Activated CD8-positive, alpha-beta memory T cell treated with anti-CD3 and anti-CD28 coated beads, Interleukin-2, amount 50 U/mL, for 24 hours (primary cell): ENCODE measurements around the gene GRPEL2.

ENCODE experiments used
- DNase-seq: peaks from one replicate; pipeline ENCODE4 v3.0.0-alpha.2; 2020; ENCODE audit errors: extremely low read depth

GRPEL2 gene

DNA sequence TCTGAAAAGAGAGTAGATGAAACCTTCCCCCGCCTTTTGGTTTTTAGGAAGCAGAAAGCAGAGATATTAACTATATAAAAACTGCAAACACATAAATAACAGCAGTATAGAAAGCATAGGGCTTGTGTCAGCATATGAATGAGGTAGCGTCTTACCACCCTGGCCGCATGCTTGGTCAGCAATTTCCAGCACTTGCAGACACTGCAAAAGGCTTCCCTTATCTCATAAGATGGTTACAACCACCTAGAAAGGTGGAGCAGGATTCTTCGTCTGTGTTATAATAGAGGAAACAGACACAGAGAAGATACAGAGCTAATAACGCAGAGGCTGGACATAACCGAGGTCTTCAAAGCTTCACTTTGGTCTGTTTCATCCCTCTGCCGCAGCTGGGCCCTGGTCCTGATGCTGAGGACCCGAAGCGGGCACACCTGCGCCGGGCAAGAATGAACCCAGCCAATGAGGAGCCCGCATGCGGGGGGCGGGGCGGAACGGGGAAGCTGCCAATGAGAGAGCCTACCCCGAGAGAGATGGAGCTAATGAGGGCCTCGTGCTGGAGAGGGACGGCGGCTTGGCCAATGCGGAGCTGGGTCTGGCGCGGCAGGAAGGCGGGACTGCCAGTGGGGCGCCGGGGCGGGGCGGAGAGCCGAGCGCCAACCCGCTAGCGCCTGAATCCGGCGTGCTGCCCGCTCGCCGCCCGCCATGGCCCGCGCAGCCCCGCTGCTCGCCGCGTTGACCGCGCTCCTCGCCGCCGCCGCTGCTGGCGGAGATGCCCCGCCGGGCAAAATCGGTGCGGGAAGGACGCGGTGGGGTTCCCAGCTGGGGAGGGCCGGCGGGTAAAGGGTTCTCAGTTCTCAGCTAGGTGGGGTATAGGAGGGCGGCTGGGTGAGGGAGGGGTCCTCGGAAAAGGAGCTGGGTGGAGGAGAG is 12.3 kb downstream of the GRPEL2 start, which contains the start of gene PCYOX1L:
Gene PCYOX1L (plus strand): TSS at position 677 of the 924 bp plus-strand sequence. CDS start 23 bp downstream, at position 700.
- peak; percentile 95 for DNase-seq

DNA sequence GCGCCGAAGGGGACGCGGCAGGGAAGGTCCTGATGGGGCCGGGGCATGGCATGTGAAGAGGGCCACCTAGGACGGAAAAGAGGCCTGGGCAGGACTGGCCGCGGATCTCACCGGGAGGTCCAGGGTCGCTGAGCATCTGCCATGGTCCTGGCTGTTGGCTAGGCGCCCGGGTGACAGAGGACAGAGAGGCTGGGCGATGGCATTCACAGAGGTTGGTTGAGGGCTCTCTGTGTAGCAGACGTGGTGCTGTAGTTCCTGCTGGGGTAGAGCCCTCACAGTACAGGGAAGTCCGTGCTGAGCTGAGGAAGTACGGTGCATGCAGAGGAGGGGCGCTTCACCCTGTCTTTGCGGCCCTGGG is 13.0 kb downstream of the GRPEL2 start:
- DNase-seq = no peak

DNA sequence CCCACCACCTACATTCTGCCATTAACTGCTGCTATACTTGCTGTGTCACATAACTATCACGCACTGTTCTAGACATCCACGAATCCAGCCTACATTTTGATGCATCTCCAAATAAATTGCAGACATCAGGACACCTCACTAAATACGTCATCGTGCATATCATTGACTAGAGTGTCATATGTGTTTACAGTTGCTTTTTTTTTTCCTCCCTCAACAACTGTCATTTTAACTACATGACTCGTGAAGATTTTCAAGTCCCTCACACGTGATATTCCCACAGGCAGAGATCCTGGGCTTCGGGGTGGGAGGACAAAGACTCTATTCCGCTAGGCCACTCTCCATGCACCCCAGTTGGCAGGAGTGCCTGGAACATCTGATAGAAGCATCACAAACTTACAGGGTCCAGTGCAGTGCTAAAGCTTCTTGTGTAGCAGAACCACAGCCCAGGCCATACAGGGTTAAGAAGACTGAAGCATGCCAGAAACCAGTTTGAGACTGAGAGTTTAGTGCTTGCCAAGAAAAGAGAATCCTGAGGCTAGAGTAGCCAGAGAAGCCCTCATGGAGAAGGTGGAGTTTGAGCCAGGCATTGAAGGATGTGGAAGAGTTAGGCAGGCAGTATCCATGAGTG is 13.7 kb downstream of the GRPEL2 start:
- DNase-seq = no peak

DNA sequence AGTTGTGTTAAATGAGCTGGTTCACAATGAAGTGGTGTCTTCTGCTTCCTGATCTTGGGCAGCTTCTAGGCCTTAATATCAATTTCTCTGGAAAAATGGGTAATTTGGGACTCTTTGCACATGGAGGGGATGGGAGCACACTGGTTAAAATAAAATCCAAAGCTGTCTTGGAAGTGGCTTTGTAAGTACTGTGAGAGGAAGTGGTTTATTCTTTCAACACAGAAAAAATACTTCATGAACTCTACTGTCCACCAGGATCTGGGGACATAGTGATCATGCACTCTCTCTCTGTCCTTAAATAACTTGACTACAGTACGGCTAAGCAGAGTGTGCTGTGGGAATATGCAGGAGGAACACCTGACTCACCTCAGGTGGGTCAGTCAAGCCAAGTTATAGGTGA is 15.0 kb downstream of the GRPEL2 start:
- no peak for DNase-seq

DNA sequence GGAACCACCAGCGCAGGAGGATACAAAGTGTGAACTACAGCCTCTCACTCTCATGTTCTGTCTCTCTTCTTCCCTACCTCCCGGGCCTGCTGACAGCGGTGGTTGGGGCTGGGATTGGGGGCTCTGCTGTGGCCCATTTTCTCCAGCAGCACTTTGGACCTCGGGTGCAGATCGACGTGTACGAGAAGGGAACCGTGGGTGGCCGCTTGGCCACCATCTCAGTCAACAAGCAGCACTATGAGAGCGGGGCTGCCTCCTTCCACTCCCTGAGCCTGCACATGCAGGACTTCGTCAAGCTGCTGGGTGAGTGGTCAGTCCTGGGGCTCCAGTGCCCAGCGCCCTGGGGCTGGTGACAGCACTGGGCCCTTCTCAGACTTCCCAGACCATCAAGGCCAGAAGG is 17.2 kb downstream of the GRPEL2 start:
- no peak for DNase-seq

DNA sequence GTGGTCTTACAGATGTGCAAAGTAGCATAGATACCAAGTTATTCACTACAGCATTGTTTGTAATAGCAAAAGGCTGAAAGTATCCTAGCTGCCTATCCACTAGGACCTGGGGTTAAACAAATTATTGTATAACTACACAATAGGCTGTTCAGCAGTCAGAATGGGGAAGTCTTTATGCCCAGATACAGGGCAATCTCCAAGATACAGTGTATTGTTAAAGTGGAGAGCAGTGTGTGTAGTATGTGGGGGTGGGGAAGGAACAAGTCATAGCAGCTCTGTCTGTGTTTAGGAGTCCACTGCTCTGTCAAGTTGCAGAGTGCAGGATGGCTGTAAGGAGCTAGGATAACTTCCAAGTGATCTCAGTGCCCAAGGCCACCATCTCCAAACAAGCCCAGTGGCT is 18.1 kb downstream of the GRPEL2 start:
- DNase-seq = no peak

DNA sequence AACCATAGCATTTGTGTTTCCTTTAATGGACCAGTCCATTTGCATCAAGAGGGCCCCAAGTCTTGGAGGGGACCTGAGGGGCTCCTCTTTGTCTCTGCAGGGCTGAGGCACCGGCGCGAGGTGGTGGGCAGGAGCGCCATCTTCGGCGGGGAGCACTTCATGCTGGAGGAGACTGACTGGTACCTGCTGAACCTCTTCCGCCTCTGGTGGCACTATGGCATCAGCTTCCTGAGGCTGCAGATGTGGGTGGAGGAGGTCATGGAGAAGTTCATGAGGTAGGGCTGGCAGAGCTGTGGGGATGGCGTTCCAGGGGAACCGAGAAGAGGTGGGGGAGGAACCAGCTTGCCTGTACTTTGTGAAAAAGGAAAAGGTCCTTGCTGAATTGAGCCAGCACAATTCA is 18.6 kb downstream of the GRPEL2 start:
- DNase-seq = no peak

DNA sequence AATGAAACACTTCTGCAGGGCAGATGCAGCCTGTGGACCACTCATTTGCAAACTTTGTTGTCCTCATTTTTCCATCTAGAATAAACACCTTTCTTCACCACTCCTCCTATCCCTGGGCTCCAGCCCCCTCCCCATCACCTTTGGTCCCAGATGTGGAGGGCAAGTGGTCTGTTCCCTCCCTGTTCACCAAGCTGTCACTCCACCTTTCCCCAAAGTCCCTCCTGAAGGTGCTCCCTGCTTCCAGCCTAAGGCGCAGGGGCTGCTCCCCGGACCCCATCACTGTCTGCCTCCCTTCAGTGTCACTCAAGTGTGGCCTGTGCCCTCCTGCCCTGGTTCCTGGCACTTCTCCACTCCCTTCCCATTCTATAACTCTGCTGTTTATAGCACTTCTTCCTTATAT is 19.4 kb downstream of the GRPEL2 start:
- DNase-seq = no peak

DNA sequence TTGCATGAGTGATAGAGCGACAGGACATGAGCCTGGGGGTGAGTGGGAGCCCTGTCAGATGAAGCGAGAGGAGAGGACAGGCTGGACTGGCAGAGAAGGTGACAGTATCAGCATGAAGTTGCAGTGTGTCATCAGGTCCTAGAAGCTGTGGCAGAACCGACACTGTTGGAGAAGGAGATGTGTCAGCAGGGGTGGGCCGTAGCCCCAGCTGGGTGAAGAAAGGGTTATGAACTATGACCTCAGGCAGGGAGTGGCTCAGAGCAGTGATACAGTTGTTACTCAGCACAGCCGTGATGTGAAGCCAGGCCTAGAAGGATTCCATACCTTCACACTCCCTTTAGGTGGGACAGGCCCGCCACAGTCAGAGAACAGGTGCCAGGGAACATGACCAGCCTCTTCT is 20.1 kb downstream of the GRPEL2 start:
- no peak for DNase-seq

DNA sequence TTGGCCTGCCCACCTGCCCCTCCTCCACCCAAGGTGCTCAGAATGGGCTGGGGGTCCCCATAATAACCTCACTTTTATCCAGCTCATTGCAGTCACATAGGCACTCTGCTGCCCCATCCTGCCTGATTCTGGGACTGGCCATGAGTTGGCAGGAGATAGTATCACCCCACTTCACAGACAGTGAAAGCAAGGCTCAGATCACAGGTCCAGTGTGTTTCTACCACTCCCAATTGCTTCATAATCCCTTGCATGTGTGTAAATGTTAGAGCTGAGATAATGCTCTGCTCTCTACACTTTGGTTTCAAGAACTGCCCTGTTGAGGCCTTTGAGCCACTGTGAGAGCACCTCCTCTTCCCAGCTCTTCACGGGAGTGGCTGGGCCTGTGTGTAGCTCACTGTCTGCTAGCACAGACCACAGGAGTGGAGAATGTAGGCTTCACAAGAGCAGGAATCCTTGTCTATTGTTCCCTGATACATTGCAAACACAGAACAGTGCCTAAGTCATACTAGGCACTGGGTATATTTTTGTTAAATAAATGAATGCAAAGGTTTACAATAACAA is 20.9 kb downstream of the GRPEL2 start:
- no peak for DNase-seq

DNA sequence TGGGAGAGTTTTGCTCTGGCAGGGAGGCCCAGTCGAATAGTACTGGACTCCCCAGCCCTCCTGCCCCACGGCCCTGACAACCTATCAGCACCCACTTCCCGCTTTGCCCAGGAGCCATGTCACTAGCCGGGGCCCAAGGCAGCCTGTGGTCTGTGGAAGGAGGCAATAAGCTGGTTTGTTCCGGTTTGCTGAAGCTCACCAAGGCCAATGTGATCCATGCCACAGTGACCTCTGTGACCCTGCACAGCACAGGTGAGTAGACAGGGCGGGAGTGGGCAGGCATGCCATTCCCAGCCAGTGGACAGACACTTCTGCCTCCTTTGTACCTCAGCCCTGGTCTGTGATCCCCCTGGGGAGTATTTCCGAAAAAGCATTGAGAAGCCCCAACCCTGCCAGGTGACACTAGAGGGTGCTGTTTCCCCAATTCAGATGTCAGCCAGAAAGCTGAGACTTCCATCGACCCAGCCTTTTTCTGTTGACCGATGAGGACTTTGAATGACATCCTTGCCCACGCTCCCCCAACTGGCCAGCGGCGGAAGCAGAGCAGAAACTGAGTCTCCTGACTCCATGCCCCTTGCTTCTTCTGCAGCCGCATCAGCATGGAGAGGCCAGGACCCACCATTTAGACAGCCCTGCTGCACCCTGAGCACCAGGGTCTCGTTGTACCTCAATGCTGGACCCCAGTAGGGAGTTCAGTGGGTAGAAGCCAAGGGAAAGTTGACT is 22.1 kb downstream of the GRPEL2 start:
- DNase-seq = no peak

DNA sequence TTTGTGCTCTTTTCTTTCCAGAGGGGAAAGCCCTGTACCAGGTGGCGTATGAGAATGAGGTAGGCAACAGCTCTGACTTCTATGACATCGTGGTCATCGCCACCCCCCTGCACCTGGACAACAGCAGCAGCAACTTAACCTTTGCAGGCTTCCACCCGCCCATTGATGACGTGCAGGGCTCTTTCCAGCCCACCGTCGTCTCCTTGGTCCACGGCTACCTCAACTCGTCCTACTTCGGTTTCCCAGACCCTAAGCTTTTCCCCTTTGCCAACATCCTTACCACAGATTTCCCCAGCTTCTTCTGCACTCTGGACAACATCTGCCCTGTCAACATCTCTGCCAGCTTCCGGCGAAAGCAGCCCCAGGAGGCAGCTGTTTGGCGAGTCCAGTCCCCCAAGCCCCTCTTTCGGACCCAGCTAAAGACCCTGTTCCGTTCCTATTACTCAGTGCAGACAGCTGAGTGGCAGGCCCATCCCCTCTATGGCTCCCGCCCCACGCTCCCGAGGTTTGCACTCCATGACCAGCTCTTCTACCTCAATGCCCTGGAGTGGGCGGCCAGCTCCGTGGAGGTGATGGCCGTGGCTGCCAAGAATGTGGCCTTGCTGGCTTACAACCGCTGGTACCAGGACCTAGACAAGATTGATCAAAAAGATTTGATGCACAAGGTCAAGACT is 22.8 kb downstream of the GRPEL2 start:
- no peak for DNase-seq

DNA sequence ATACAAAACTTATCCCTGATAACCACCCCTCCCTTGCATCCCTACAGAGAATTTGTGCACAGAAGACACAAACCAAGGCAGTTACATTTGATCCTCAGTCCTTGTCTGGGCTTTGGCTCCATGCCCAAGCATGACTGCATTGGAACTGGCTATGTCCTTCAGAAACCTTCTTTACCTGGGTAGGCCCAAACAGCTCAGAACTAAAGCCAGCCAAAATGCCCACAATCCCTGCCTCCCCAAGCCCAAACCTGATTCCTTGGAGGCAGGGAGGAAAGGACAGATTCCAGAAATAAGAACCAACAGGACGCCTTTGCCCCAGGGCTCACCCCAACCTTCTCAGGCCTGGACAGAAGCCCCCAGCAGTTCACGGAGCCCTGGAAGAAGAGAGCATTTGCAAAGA is 25.6 kb downstream of the GRPEL2 start:
- DNase-seq = no peak

DNA sequence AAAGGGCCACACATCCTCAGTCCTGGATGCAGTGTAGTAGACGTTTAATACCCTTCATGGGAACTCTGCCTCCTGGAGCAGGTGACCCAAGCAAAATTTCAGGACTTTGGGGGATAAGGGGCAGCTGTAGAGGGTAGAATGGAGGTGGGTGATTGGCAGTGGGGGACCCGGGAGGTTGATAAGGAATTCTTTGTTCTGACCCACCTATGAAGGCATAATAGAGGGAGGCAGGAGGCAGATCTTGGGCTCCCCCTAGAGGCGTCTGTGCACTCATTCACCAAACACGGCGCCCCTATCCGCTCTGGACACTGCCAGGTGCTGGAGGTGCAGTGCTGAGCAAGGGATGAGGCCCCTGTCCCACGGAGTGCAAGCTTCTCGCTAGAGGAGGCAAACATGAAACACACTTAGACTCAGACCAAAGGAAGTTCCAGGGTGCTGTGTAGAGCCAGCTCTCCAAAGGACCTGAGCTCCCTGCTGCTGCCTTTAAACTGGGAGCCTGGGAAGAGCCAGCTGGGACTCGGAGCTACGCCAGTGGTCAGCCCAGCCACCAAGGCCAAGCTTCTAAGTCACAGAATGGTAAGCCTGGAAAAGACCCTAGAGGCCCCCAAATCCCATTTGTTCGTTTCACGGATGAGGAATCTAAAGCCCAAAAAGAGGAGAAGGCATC is 26.1 kb downstream of the GRPEL2 start:
- peak; percentile 36 for DNase-seq

DNA sequence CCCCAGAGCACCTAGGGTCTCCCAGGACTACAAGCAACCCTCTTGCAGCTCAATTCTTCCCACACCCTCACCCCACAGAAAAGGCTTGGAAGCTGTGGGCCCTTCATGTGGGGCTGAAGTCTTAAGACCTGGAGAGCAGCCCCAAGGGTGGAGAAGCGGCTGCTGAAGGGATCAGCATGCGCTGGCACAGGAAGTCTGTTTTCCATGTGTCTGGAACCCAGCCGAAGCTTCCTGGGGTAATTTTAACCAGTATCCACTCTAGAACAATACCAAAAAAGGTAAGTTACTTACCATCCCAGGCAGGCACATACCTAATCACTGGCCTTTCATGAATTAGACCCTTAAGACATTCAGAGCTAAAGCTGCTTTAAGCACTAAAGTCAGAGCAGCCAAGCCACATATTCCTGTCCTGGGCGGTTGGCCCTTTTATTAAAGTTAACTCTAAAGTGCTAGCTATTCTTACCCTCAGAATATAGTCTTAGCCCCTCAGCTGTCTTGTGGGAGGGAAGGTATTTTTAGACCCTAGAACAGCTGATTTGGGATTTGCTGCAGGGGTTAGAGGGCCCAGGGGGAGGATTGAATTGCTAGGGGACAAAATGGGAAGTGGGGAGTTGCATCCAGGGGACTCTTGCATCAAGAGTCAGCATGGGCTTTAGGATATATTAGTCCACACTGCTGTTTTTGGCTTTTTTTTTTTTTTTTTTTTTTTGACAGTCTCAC is 26.9 kb downstream of the GRPEL2 start:
- no peak for DNase-seq

DNA sequence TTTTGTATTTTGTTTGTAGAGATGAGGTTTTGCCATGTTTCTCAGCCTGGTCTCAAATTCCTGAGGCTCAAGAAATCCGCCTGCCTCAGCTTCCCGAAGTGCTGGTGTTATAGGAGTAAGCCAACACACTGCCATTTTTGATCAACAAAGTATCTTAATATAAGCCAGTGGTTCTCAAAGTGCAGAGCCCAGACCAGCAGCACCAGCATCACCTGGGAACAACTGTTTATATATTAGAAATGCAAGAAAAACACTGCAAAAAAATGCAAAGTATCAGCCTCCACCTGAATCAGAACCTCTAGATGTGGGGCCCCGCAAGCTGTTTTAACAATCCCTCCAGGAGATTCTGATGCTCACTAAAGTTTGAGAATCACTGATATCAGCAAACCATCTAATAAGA is 27.6 kb downstream of the GRPEL2 start:
- DNase-seq = no peak

DNA sequence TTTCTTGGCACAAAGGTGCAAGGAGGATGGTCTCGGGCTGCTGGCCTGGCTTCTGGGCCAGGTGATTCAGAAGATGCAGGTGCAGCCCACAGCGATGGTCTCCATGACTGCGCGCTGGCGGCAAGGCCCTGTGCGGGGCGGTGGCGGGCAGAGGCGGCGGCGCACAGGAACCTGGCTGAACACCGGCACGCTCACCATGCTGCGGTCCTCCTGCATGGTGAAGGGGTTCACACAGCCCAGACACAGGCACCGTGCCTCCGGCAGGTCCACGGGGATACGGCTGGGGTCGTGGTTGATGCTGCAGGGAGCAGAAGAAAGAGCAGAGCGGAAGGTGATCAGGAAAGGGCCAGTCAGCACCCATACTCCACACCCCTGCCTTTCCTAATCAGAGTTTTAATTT is 29.0 kb downstream of the GRPEL2 start:
- no peak for DNase-seq

DNA sequence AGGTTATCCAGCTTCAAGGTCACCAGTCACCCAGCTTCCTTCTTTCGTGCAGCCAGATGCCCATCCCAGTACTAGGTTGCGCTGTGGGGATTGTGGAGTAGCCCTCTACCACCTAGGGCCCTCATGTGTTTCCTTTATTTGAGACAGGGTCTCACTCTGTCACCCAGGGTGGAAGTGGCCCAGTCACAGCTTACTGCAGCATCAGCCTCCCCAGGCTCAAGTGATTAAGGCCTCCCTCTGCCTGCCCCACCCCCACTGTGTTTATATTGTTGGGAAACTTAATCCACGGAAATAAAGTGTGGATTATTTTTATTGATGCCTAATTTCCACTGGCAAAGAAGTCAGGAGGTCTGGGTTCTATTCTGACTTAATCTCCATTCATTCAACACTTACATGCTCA is 29.5 kb downstream of the GRPEL2 start:
- no peak for DNase-seq

DNA sequence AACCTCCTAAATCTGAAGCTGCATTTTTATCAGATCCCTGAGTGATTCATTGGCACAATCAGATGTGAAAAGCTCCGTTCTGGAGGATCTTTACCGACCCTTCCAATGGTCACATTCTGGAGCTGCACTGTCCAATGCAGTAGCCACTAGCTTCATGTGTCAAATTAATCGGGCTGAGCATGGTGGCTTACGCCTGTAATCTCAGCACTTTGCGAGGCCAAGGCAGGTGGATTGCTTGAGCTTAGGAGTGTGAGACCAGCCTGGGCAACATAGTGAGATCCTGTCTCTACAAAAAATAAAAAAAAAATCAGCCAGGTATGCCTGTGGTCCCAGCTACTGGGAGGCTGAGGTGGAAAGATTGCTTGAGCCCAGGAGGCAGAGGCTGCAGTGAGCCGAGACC is 30.1 kb downstream of the GRPEL2 start:
- no peak for DNase-seq

DNA sequence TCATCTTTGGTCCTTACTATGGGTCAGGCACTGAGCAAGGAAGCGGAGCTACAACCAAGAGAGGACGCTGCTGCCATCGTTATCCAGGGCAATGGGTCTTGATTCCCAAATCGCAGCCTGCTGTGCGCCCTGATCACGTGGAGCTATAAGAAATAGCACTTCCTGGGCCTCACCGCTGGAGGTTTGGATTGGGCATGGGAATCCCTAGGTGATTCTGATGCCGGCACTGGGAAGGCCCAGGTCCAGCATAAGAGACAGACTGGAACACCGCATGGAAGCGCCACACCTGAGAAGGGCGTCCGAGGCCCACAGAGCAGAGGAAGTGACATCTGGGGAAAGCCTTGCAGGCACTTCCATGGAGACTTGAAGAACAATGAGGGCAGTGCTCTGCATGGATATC is 30.8 kb downstream of the GRPEL2 start:
- no peak for DNase-seq
